Smooth muscle cell of the brain vasculature (primary cell): Measurements from ENCODE around the gene PDE6B.
"Not testable (repeated sequence)": the region's sequence is repeated elsewhere in the genome, so short reads cannot be mapped to it uniquely, and the experiment has no call there.

Experiments
- DNase-seq: peaks from one replicate; pipeline ENCODE4 v3.0.0-alpha.2; 2012; ENCODE audit warnings: low read depth, low spot score

The PDE6B gene

DNA sequence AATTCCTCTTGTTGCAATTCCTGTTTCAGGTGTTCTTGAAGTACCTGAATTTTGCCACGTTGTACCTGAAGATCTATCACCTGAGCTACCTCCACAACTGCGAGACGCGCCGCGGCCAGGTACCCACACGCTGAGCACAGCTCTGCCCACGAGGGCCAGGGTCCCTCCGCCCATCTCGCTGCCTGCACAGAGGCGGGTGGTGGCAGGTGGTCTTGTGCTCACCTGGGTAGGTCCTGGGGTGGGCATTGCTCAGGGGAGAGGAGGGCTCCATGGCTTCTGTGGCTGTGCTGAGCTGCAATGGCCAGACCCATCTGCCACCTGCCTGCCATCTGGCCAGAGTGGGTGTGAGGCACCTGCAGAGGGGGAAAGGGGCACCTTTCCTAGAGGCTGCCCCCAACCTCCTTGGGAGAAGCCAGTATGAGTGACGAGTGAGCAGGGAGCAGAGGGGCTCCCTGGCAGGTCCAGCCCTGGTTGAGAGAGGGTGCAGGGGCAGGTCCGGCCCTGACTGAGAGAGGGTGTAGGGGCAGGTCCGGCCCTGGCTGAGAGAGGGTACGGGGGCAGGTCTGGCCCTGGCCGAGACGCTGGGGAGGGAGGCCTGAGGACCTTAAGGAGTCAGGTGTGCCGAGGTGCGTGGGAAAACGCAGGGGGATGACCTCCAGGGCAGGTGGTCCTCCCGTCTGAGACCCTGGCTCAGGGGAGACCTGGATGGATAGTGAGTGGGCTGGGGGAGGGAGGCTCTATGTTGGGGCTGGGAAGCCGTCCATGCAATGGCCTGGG, 10.7 kb downstream of the PDE6B start:
- DNase-seq: no peak

DNA sequence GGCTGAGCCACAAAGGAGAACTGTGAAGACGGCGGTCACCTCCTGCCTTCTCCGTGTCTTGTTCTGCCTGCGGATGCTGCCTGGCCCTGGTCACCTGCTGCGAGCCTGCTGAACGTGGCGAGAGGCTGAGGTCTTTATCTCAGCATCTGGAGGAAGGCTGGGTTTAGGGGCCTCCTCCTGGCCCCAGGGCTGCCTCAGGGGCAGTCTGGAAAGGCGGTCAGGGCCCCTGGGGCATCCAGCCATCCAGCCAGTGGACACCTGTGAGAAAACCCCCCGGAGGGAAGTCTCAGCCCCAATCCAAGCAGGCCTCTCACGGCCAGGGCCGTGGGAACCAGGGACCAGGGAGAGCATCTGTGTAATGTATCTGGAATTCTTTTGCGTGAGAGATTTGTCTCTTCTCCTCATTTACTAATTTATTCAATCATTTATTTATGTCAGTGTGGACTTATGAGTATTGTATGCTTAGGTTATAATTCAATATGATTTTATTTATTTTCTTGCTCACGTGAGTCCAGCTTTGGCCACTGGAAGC, 11.3 kb downstream of the PDE6B start:
- no peak for DNase-seq

DNA sequence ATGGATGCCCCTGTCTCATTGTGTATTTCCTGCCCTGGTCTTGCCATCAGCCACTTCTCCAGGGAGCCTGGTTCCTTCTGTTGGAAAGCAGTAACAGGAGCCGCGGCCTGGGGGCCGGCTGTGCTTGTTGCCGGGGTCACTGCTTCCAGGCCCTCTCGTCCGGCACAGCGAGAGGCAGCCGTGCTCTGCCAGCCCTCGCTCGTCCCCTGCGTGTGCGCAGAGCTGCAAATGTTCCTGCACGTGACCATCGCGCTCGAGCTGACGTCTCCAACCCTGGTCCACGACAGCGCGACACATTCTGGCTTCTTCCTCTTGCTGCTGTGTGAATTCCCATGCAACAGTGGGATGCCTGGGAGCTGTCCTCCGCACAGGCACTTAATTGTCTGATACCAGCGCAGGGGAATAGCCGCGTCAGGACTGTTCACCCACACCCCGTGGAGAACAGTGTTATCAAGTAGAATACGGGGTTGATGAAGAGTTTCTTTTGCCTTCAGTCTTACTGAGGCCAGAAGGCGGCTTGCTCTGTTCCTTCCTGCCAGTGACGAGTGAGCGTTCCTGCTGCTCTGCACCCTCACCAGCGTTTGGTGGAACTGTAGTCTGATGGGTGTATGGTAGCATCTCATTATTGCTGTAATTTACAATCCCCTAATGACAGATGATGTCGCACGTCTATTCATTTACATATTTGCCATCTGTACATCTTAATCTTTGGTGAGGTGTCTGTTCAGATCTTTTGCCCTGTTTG, 12.3 kb downstream of the PDE6B start:
- no peak for DNase-seq

DNA sequence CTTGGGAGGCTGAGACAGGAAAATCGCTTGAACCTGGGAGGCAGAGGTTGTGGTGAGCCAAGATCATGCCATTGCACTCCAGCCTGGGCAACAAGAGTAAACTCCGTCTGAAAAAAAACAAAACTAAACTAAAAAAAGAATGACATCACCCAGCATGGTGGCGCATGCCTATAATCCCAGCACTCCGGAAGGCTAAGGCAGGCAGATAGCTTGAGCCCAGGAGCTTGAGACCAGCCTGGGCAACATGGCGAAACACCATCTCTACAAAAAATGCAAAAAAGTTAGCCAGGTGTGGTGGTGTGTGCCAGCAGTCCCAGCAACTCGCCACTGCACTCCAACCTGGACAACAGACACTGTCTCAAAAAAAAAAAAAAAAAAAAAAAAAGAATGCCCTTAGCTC, 17.0 kb downstream of the PDE6B start:
- not testable (repeated sequence) for DNase-seq

DNA sequence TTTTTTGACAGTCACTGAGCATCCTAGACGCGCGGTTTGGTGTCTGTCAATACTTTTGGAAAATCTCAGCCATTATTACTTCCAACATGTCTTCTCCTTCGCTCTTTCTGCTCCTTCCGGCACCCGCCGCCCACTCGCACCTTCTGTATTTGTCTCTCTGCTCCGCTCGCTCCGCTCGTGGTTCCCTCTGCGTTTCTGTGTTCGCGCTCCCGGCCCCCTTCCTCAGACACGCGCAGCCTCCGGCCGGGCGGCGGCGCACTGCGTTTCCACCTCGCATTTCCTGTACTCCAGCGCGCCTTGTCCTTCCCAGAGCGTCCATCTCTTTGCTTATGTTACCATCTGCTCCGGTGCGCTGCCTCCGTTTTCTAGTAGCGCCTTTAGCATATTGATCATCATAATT, 21.1 kb downstream of the PDE6B start:
- no peak for DNase-seq

DNA sequence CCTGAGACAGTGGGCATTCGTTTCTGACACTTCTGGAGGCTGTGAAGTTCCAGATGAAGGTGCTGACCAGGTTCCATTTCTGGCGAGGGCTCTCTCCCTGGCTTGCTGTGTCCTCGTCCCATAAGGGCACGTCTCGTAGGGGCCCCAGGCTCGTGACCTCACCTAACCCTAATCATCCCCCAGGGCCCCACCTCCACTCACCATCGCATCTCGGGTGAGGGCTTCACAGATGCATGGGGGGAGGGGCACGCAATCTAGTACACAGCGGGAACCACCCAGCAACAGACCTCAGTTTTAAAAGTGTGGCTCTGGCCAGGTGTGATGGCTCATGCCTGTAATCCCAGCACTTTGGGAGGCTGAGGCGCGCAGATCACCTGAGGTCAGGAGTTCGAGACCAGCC, 22.1 kb downstream of the PDE6B start:
- DNase-seq: no peak

DNA sequence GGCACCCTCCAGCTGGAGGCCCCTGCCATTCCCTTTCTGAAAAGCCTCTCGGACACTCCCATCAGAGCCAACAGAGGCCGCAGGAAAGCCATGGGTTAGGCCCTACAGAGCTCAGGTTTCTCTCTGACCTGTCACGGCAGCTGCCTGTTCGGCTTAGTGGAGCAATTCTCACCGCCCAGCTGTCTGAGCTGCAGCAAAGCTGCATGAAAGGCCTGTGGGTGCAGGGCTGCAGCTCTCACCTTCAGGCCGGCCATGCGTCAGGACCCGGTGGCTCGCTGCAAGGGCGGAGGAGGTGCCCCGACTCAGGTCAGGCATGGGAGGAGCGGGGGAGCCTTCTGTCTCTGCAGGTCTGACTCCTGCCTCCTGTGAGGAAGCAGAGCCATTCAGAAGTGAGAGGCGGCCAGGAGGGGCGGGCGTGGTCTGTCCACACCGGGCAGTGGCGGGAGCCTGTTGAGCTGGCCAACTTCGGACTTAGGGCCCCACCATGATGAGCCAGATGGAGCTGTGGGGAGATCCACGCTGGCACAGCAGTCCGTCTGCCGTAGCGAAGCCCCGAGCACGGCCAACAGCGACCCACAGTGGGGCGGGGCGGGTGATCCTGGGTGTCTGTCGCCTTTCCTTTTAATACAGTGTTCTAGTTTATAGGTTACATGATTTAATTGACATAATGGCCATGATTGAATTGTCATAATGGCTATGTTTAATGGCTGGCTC, 23.4 kb downstream of the PDE6B start:
- DNase-seq: no peak

DNA sequence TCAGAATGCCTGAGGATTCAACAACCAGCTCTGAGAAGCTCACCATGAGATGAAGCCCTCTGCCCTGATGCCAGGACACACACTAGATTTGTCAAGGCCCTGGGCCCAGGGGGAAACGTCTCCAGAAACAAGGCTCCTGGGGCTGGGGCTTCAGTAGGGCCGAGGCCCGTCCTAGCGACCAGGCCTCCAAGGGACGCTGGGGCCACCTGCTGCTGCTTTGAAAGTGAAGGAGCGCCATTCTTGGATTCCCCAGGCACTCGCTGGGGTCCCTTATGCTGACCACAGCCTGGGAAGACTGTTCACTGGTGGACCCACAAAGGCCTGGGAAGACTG, 23.9 kb downstream of the PDE6B start:
- no peak for DNase-seq

DNA sequence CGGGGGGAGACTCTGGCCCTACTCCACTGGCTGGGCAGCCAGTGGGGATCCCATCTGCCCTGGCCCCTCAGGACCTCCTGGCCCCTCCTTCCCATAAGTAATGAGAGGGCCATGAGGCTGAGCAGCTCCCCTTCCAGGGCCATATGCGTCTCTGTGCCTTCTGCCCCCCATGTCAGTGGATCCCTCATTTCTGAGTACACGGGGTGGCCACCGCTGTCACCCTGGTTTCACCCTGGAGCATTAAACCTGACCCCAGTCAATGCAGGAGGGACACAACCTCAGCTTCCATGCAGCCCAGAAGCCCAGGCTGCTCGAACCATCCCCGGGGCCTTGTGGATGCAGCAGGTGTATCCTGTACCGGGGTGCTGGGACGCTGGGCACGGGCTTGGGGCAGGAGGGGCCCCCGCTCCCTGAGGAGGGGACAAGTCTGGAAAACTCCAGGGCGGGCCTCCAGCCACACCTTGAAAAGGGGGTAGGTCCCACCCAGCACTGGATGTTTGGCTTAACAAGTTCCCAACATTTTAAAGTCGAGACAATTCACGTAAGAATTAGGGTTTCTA, 24.5 kb downstream of the PDE6B start:
- DNase-seq: no peak

DNA sequence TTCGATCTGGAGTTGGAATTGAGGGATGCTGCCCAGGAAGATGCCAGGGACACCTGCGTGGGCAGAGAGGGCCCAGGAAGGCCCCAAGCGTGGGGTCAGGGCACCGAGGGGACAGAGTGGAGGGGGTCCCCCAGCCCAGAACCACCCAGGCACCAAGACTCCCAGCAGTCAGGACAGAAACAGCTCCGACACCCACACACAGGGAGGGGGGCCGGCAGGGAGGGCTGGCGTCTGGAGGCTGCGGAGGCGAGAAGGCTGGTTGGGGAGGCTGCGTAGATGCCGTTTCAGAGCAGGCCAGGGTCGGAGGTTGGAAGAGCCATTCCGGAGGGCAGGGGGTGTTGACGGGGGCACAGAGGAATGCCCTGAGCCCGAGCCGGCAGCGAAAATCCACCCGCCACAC, 25.1 kb downstream of the PDE6B start:
- no peak for DNase-seq

DNA sequence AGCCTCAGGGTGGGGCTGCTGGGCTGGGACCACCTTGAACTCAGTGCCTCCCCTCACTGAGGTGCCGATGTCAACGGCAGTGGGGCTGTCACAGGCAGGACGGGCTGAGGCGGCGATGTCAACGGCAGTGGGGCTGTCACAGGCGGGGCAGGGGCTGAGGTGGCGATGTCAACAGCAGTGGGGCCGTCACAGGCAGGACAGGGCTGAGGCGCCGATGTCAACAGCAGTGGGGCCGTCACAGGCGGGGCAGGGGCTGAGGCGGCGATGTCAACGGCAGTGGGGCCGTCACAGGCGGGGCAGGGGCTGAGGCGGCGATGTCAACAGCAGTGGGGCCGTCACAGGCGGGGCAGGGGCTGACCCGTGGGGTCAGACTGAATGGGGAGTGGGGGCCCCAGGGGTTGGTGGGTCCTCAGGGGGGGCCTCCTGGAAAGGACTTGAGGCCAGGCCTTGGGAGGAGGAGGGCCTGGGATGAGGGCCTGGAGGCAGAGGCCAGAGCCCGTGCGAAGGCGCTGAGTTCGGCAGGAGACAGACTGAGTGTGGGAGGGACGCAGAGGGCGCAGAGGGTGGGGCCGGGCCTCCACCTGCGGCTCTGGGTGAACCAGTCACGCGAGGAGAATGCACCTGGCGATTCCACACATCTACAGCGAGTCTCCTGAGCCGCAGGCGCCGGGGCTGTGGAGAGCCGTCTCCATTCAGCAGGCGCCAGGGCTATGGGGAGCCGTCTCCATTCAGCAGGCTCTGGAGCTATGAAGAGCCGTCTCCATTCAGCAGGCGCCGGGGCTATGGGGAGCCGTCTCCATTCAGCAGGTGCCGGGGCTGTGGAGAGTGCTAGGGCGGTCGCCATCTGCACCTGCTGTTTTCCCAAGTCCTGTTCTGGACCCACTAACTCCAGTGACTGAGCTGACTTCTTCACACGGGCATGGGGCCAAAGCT, 25.8 kb downstream of the PDE6B start:
- no peak for DNase-seq

DNA sequence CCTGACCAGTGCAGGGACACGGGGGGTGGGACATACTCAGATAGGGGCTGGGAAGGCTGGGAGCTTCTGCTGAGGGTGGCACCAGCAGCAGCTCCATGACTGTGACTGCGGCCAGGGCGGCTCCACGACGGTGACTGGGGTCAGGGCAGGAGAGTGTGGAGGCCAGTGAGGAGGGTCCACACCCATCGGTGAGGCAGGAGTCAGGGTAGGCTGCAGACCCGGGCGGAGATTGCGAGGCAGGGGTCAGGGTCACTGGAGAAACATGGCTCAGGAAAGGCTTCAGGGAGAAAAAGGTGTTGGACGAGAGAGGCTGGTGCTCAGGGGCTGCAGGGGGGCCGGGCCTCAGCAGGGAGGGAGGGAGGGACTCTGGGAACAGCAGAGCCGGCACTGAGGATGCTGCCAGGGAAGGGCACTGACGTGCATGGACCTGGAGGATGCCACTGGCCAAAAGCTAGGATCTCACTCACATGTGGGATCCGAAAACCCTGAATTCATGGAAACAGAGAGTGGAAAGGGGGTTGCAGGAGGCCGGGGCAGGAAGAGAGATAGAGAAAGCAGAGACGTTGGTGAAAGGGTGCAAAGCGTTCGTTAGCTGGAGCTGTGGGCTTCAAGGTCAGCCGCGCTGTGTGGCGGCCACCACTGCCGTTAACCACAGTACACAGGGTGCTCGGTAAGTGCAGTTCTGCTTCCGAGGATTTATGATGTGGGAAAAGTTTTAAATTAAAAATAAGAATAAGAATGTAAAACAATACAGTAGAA, 26.7 kb downstream of the PDE6B start:
- no peak for DNase-seq

DNA sequence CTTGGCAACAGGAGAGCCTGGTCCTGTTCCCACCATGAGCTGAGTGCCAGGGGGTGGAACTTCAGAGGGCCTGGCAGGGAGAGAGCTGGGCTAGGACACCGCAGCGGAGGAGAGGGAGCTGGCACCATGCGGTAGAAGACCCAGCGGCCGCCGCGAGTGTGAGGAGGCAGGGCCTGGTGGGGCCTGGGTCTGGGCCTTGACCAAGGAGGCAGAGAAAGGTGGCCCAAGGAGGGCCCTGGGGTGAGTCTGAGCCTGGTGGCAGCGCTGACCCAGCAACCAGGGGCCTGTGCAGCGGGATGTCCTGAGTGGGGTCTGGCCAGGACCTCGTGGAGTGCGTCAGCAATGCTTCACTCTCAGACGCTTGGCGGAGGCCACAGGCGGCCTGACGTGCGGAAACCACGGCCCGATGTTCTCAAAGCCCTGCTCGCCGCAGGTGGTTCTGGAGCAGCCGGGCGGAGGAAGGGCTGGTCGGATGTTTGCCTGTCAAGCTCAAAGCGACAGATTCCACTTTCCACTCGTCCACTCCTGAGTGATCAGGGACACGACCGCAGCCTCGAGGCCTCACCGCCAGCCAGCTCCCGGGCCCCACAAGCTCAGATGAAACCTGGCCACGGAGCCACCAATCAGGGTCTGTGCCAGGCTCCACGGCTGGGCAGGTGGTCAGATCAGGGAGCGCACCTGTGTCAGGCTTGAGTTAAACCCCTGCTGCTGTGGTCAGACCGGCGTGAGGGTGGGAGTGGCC, 27.9 kb downstream of the PDE6B start:
- no peak for DNase-seq

DNA sequence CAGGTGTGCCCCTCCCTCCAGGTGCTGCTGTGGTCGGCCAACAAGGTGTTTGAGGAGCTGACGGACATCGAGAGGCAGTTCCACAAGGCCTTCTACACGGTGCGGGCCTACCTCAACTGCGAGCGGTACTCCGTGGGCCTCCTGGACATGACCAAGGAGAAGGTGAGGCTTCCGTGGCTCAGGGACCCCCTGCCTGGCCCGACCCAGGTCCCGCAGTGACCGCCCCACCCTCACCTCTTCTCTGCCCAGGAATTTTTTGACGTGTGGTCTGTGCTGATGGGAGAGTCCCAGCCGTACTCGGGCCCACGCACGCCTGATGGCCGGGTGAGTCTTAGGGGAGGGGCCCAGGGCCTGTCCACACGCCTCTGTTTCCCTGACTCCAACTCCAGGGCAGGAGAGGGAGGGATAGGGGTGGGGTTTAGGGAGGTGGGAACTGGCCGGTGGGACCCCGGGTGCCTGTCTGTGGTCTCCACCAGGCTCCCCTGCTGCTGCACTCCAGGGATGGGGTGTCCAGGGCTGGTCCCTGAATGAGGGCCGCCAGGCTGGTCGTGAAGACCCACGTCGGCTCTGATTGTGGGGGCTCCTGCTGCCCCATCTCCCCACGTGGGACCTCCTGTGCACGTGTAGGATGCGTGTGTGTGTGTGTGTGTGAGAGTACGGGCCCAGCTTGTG, 28.6 kb downstream of the PDE6B start:
- DNase-seq: no peak

DNA sequence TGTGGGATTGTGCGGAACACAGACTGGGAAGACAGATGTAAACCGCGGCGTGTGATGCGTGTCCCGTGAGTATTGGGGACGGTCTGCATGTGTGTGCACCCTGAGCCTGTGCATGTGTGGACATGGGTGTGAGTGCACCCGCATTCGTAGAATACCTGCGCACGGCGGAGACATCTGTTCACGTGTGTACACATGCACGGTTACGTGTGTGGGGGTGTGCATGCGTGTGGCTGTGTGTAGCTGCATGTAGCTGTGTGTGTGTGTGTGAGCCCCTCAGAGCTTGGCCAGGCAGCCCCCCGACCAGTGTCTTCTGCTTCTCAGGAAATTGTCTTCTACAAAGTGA, 29.1 kb downstream of the PDE6B start:
- no peak for DNase-seq

DNA sequence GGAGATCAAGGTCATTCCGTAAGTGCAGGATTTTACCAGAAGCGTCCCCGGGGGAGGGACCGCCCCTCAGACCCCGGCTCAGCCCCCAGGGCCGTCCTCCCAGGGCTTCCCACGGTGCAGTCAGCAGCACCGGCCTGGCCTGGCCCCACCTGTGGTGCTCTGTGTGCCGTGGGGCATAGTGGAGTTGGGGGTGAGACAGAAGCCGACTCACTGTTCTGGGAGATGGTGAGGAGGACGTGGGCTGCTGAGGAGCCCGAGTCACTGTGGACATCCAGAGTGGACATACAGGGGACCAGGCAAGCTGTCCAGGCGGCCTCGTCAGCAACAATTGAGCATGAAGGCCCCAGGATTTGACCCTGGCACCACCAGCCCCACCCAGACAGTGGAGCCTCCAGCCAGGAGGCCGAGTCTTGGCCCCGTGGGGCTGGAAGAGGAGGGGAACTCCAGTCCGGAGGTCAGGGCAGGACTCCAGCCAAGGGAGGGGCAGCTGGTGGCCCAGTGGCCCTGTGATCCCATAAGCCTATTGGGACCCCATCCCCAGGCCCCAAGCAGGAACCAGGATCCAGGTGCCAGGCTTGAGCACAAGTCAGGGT, 29.6 kb downstream of the PDE6B start:
- no peak for DNase-seq

DNA sequence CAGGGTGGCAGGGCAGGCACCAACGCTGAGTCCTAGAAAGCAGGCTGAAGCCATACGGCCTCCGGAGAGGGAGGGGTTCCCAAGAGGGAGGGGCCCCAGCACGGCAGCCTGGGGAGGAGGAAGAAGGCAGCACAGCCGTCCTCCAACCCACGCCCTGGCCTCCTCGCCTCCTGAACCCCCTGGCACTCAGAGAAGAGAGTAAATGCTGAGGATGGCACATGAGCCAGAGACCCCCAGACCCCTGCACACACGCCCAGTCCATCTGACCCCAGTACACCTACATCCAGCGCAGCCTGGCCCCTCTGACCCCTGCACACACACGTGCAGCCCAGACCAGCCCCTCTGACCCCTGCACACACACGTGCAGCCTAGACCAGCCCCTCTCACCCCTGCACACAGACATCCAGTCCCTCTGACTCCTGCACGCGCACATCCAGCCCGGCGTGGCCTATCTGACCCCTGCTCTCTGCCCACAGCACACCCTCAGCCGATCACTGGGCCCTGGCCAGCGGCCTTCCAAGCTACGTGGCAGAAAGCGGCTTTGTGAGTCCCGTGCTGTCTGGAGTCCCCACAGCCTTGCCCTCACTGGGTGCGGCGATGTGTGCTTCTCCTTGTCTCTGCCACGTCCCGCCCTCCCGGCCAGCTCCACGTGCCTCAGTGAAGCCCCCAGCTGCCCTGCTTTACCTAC, 30.2 kb downstream of the PDE6B start:
- no peak for DNase-seq
